ENCODE data around the gene NHLRC1. TPM values are rescaled to one million over a fixed set of nuclear protein-coding genes. Genes with fewer than 3 reads are reported as not detected.

NHLRC1 gene
- total and polyA plus RNA-seq, 2 of the 8 experiments (the other 6 are each of a cell fraction or from before 2014, with no cell fraction given): 0.57 to 0.58 TPM

DNA sequence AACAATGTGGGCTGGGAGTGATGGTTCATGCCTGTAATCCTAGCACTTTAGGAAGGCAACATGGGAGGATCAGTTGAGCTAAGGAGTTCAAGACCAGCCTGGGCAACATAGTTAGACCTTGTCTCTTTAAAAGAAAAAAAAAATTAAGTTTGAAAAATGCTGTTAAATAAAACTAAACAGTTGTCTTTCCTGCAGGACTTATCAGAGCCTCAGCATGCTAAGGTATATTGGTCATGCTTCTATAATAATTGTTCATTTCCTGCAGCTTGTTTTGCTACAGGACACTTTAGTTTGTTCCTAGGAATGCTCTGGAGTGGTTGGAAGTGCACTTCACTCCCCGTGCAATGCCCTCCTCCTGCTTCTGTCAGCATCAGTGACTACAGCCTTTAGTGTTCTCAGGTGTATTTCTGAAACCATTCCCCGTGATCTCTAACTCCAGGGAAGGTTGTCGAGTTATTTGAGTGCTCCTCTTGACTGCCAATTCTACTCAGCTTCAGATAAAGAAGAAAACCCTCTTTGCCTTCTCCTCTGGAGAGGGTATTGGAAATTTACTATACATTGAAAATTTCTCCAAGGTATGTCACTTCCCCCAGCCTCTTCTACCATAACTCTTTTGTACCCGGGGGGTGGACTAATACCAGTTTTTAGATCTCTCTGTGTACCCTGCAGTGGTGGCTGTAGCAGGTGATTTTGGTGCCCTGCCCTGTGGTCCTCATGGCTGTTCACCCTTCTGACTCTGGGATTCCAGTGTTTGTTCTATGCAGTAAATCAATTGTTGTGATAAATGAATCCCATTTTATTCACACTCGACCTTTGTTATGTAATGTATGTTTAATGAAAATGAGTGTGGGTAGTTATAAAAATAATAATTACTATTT lies 33.8 kb downstream of the NHLRC1 start:
- no peak for DNase-seq (ENCODE audit: low read depth in 1 of 2, low spot score in 2 of 2)
- no peak overlapping the region for H2BK5ac ChIP-seq (ENCODE audit: low read depth, low read length)
- no peak for FAIRE-seq
- no peak overlapping the region for H2BK120ac ChIP-seq (replicated peaks; ENCODE audit: low read depth, low read length)
- no peak overlapping the region for H3K4ac ChIP-seq (replicated peaks; ENCODE audit: insufficient read length, low read depth, low read length)
- no peak overlapping the region for H3K18ac ChIP-seq (ENCODE audit: extremely low read depth, low read length)
- no peak overlapping the region for H2AK5ac ChIP-seq (ENCODE audit: low read depth, low read length)
- 88% methylated on average over 5 of the region's 5 CpGs; no CpG with 5 or more reads in 1 of the 2 experiments for WGBS, 2 experiments (ENCODE audit: extremely low coverage in 1 of 2, insufficient coverage in 1 of 2, insufficient read length in 1 of 2, insufficient replicate concordance in 2 of 2, low coverage in 1 of 2, low lambda C conversion rate in 2 of 2, missing lambda C conversion rate in 1 of 2)
- H3K4me3 ChIP-seq (ENCODE audit: extremely low read depth in 1 of 4, insufficient read depth in 2 of 4, low read depth in 3 of 4, low read length in 4 of 4): no peak overlapping the region
- no peaks in the 10 kb centered on the region for H3K23me2 ChIP-seq (ENCODE audit: low read depth, low read length)
- no peak overlapping the region for H4K91ac ChIP-seq (replicated peaks; ENCODE audit: insufficient read length, low read length)
- CTCF ChIA-PET (ENCODE audit: partially characterized antibody): interaction anchor here (0.6 to 1.7 kb wide), 4 partner anchors 33 to 126 kb away, joined by 3 to 4 read pairs (median 3); partner anchors contain the start of gene NHLRC1
- no peak overlapping the region for H2AFZ ChIP-seq (ENCODE audit: low read length)
- H3K9ac ChIP-seq (replicated peaks in 1 of 4; ENCODE audit: extremely low read depth in 1 of 4, low read depth in 3 of 4, low read length in 3 of 4): no peak overlapping the region
- H3K4me2 ChIP-seq (ENCODE audit: insufficient read depth in 1 of 2, low read depth in 2 of 2, low read length in 2 of 2): no peak overlapping the region
- no peak overlapping the region for H4K5ac ChIP-seq (ENCODE audit: insufficient read length, low read depth, low read length)
- no peak overlapping the region for H2BK12ac ChIP-seq (ENCODE audit: low read depth, low read length)
- H3K14ac ChIP-seq (ENCODE audit: insufficient read length): no peak overlapping the region
- H3K79me2 ChIP-seq (ENCODE audit: control insufficient read depth in 1 of 2, insufficient read depth in 2 of 2, low read length in 2 of 2): no peaks in the 10 kb centered on the region
- H4K8ac ChIP-seq (ENCODE audit: extremely low read depth, insufficient read depth, low read length): no peak overlapping the region
- POLR2A ChIA-PET (ENCODE audit: partially characterized antibody): interaction anchor here (1.7 kb wide), 1 partner anchor 11 kb away, joined by 4 read pairs; no protein-coding TSS in a partner anchor
- H3K56ac ChIP-seq (replicated peaks; ENCODE audit: insufficient read length, low read depth, low read length): no peak overlapping the region
- no peak overlapping the region for H3K23ac ChIP-seq (ENCODE audit: insufficient read length)
- H4K20me1 ChIP-seq (replicated peaks in 1 of 2; ENCODE audit: control insufficient read depth in 1 of 2, insufficient read depth in 2 of 2, low read length in 2 of 2): no peaks in the 10 kb centered on the region
- no peak overlapping the region for H2BK15ac ChIP-seq (ENCODE audit: low read length)
- H3K9me3 ChIP-seq (ENCODE audit: insufficient read depth in 2 of 2, low read depth in 1 of 2, low read length in 1 of 2): peaks cover 6 to 8% of the 10 kb centered on the region in 2 experiments; a peak in 2 of 4 replicates
- no peak for TF ChIP-seq KDM1A (IDR thresholded peaks at IDR 0.05; ENCODE audit: borderline replicate concordance, low read length)
- TF ChIP-seq, protein P1, sequence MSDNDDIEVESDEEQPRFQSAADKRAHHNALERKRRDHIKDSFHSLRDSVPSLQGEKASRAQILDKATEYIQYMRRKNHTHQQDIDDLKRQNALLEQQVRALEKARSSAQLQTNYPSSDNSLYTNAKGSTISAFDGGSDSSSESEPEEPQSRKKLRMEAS (IDR thresholded peaks at IDR 0.05): no peak
- TF ChIP-seq CHD2 (IDR thresholded peaks at IDR 0.05; ENCODE audit: low read length): no peak
- TF ChIP-seq YY1 (IDR thresholded peaks at IDR 0.05; ENCODE audit: low read depth, low read length): no peak
- TF ChIP-seq HDAC2 (IDR thresholded peaks at IDR 0.05; ENCODE audit: borderline replicate concordance in 1 of 2, low read depth in 2 of 2, low read length in 2 of 2): no peak
- no peak for TF ChIP-seq TBP (IDR thresholded peaks at IDR 0.05; ENCODE audit: low read depth, low read length)
- TF ChIP-seq POLR2A (IDR thresholded peaks at IDR 0.05; ENCODE audit: control extremely low read depth in 1 of 2, low read depth in 2 of 2, low read length in 2 of 2): no peak
- TF ChIP-seq BACH1 (IDR thresholded peaks at IDR 0.05; ENCODE audit: low read length): no peak
- TF ChIP-seq CREB1 (IDR thresholded peaks at IDR 0.05): no peak
- TF ChIP-seq EZH2 (IDR thresholded peaks at IDR 0.05; ENCODE audit: low read depth, low read length, severe bottlenecking): no peak
- H3K27me3 ChIP-seq (replicated peaks in 1 of 4; ENCODE audit: control insufficient read depth in 3 of 4, extremely low read depth in 1 of 4, insufficient read depth in 3 of 4, low read length in 3 of 4): no peaks in the 10 kb centered on the region
- no peaks in the 10 kb centered on the region for H3K79me1 ChIP-seq (ENCODE audit: low read depth, low read length)
- H3K27ac ChIP-seq (ENCODE audit: low read depth, low read length): no peak overlapping the region
- H3K36me3 ChIP-seq (ENCODE audit: control insufficient read depth in 2 of 4, insufficient read depth in 4 of 4, low read length in 3 of 4): no peaks in the 10 kb centered on the region
- H2BK20ac ChIP-seq (ENCODE audit: low read length): no peak overlapping the region
- no peaks in the 10 kb centered on the region for H3K4me1 ChIP-seq (replicated peaks in 1 of 4; ENCODE audit: control insufficient read depth in 3 of 4, insufficient read depth in 4 of 4, low read length in 3 of 4)
